Large intestine (tissue), 3 donors: ENCODE results near the gene OST4. TPM values are rescaled to one million over a fixed set of nuclear protein-coding genes. Genes with fewer than 3 reads are reported as not detected.

ENCODE experiments used
- DNase-seq, 2 donors: peaks; one replicate each; pipeline versions ENCODE4 v3.0.0 to v3.0.0-alpha.2; 2013
- H3K27ac ChIP-seq: one replicate; pipeline ENCODE4 v1.5.1; 2013; ENCODE audit warnings: low read length
- H3K27me3 ChIP-seq: 2 replicates; pipeline ENCODE4 v1.6.1; 2013; ENCODE audit warnings: low read length; ENCODE audit not compliant: control insufficient read depth, insufficient read depth
- H3K36me3 ChIP-seq: 2 replicates; pipeline ENCODE4 v1.6.1; 2013; ENCODE audit warnings: low read length; ENCODE audit not compliant: control insufficient read depth, insufficient read depth
- H3K4me1 ChIP-seq: one replicate; pipeline ENCODE4 v1.6.1; 2013; ENCODE audit warnings: low read length; ENCODE audit not compliant: control insufficient read depth, insufficient read depth
- H3K4me3 ChIP-seq: one replicate; pipeline ENCODE4 v1.5.1; 2013; ENCODE audit warnings: low read length
- H3K9me3 ChIP-seq: one replicate; pipeline ENCODE4 v1.6.1; 2013; ENCODE audit warnings: mild to moderate bottlenecking, low read depth, low read length, moderate library complexity; ENCODE audit not compliant: control insufficient read depth
- WGBS: methylation state at CpG from one replicate; pipeline ENCODE4 v1.1.5; 2013; ENCODE audit warnings: low lambda C conversion rate; ENCODE audit not compliant: insufficient coverage; 5-methylcytosine and 5-hydroxymethylcytosine counted together
- polyA plus RNA-seq: library from polyadenylated mRNA; unstranded; fragments of 120-200 nt; gene quantifications from one replicate; pipeline ENCODE4 v1.2.1, GENCODE V29; 2013

The OST4 gene
- polyA plus RNA-seq, 1 donor = 313 TPM

- H3K27ac ChIP-seq = peak overlapping the region; percentile 93
- no CpG with 5 or more reads among the region's 11 CpGs for WGBS
- no peaks in the 10 kb centered on the region for H3K27me3 ChIP-seq
- H3K9me3 ChIP-seq = no peaks in the 10 kb centered on the region
- H3K4me1 ChIP-seq = peaks cover 27% of the 10 kb centered on the region
- peaks cover 35% of the 10 kb centered on the region for H3K36me3 ChIP-seq
- DNase-seq = no peak
- H3K4me3 ChIP-seq = peak overlapping the region; percentile 94
Measured at GRCh38 chr2:27070653-27071276, 689 bp downstream of the OST4 start.

GRCh38 chr2:27069961-27070618 is 1.4 kb downstream of the OST4 start:
- WGBS = no CpG with 5 or more reads among the region's 8 CpGs
- DNase-seq = no peak
- no peak overlapping the region for H3K27ac ChIP-seq
- peak overlapping the region; percentile 94 for H3K4me3 ChIP-seq
- no peaks in the 10 kb centered on the region for H3K9me3 ChIP-seq
- H3K4me1 ChIP-seq = peaks cover 27% of the 10 kb centered on the region
- H3K27me3 ChIP-seq = no peaks in the 10 kb centered on the region
- peaks cover 41% of the 10 kb centered on the region for H3K36me3 ChIP-seq

- no peaks in the 10 kb centered on the region for H3K9me3 ChIP-seq
- H3K4me1 ChIP-seq = peaks cover 27% of the 10 kb centered on the region
- no CpG with 5 or more reads among the region's 6 CpGs for WGBS
- no peak for DNase-seq
- no peaks in the 10 kb centered on the region for H3K27me3 ChIP-seq
- no peak overlapping the region for H3K4me3 ChIP-seq
- H3K36me3 ChIP-seq = peaks cover 41% of the 10 kb centered on the region
- no peak overlapping the region for H3K27ac ChIP-seq
Measured at GRCh38 chr2:27069436-27069835, 2.0 kb downstream of the OST4 start.

GRCh38 chr2:27067385-27067784 is 4.1 kb downstream of the OST4 start:
- H3K27me3 ChIP-seq = no peaks in the 10 kb centered on the region
- H3K36me3 ChIP-seq = peaks cover 41% of the 10 kb centered on the region
- WGBS = no CpG with 5 or more reads among the region's 5 CpGs
- DNase-seq = no peak
- no peaks in the 10 kb centered on the region for H3K9me3 ChIP-seq
- H3K4me1 ChIP-seq = peaks cover 18% of the 10 kb centered on the region
- H3K27ac ChIP-seq = no peak overlapping the region
- H3K4me3 ChIP-seq = no peak overlapping the region

GRCh38 chr2:27065128-27065527 is 6.3 kb downstream of the OST4 start:
- WGBS = no CpG with 5 or more reads among the region's 3 CpGs
- H3K36me3 ChIP-seq = peaks cover 43% of the 10 kb centered on the region

GRCh38 chr2:27060323-27060722 is 11.1 kb downstream of the OST4 start:
- Histone ChIP-seq H3K9me3 (no peaks in the 10 kb centered on the region), H3K27ac (no peak overlapping the region), H3K4me3 (no peak overlapping the region), H3K36me3 (peaks cover 38% of the 10 kb centered on the region), H3K4me1 (no peaks in the 10 kb centered on the region), H3K27me3 (no peaks in the 10 kb centered on the region)
- WGBS = no CpG with 5 or more reads among the region's 3 CpGs
- no peak for DNase-seq

More at GRCh38 chr2:27065128-27065527, 6.3 kb downstream of the OST4 start:
- Histone ChIP-seq H3K9me3 (no peaks in the 10 kb centered on the region), H3K27me3 (no peaks in the 10 kb centered on the region), H3K4me1 (peaks cover 8% of the 10 kb centered on the region), H3K4me3 (no peak overlapping the region), H3K27ac (no peak overlapping the region)
- no peak for DNase-seq

GRCh38 chr2:27059141-27059820 is 12.2 kb downstream of the OST4 start:
- no peak overlapping the region for H3K4me3 ChIP-seq
- no peak for DNase-seq
- no peaks in the 10 kb centered on the region for H3K4me1 ChIP-seq
- H3K27ac ChIP-seq = no peak overlapping the region
- H3K9me3 ChIP-seq = no peaks in the 10 kb centered on the region
- H3K36me3 ChIP-seq = peaks cover 45% of the 10 kb centered on the region
- no peaks in the 10 kb centered on the region for H3K27me3 ChIP-seq
- WGBS = no CpG with 5 or more reads among the region's 15 CpGs

GRCh38 chr2:27058210-27058609 is 13.2 kb downstream of the OST4 start:
- Histone ChIP-seq H3K9me3 (no peaks in the 10 kb centered on the region), H3K4me3 (no peak overlapping the region), H3K27ac (no peak overlapping the region), H3K4me1 (no peaks in the 10 kb centered on the region), H3K36me3 (peaks cover 55% of the 10 kb centered on the region), H3K27me3 (no peaks in the 10 kb centered on the region)
- WGBS = no CpG with 5 or more reads among the region's 10 CpGs
- no peak for DNase-seq

GRCh38 chr2:27057184-27057583 is 14.3 kb downstream of the OST4 start:
- Histone ChIP-seq H3K4me1 (peaks cover 3% of the 10 kb centered on the region), H3K9me3 (no peaks in the 10 kb centered on the region), H3K36me3 (peaks cover 56% of the 10 kb centered on the region), H3K27ac (no peak overlapping the region), H3K4me3 (no peak overlapping the region), H3K27me3 (no peaks in the 10 kb centered on the region)
- no peak for DNase-seq
- WGBS = no CpG with 5 or more reads among the region's 6 CpGs

GRCh38 chr2:27054721-27055120 is 16.7 kb downstream of the OST4 start:
- no peaks in the 10 kb centered on the region for H3K27me3 ChIP-seq
- peaks cover 4% of the 10 kb centered on the region for H3K4me1 ChIP-seq
- no peaks in the 10 kb centered on the region for H3K9me3 ChIP-seq
- H3K27ac ChIP-seq = no peak overlapping the region
- peaks cover 52% of the 10 kb centered on the region for H3K36me3 ChIP-seq
- no CpG with 5 or more reads among the region's 11 CpGs for WGBS
- no peak overlapping the region for H3K4me3 ChIP-seq
- no peak for DNase-seq
